DOHH2 (cell line): ENCODE results near the gene HABP2.

Source experiments
- H3F3A ChIP-seq: fragments of 200-600 bp; sonication (generic), shearing (Covaris generic); 2 replicates; pipeline ENCODE4 v1.6.0; 2016; ENCODE audit warnings: antibody characterized with exemption, mild to moderate bottlenecking; ENCODE audit not compliant: control insufficient read depth, insufficient read depth
- H3K27ac ChIP-seq: fragments of 200-600 bp; sonication (generic); 2 replicates; pipeline ENCODE4 v1.5.1; 2014; ENCODE audit warnings: low read depth, mild to moderate bottlenecking, low read length, moderate library complexity
- H3K27me3 ChIP-seq: fragments of 200-600 bp; sonication (generic); 2 replicates; pipeline ENCODE4 v1.6.1; 2014; ENCODE audit warnings: mild to moderate bottlenecking, low read length, mixed read lengths; ENCODE audit not compliant: control insufficient read depth
- H3K36me3 ChIP-seq: fragments of 200-600 bp; sonication (generic); 2 replicates; pipeline ENCODE4 v1.6.1; 2014; ENCODE audit warnings: mild to moderate bottlenecking, low read length, moderate library complexity, mixed read lengths; ENCODE audit not compliant: control insufficient read depth
- H3K4me1 ChIP-seq: fragments of 200-600 bp; sonication (generic); 2 replicates; pipeline ENCODE4 v1.6.1; 2014; ENCODE audit warnings: mild to moderate bottlenecking, low read length, mixed read lengths; ENCODE audit not compliant: control insufficient read depth
- H3K4me2 ChIP-seq: fragments of 200-600 bp; sonication (generic); 2 replicates; pipeline ENCODE4 v1.6.0; 2014; ENCODE audit warnings: mild to moderate bottlenecking, low read length, moderate library complexity
- H3K4me3 ChIP-seq: fragments of 200-600 bp; sonication (generic); 2 replicates; pipeline ENCODE4 v1.5.1; 2014; ENCODE audit warnings: mild to moderate bottlenecking, low read length, mixed read lengths
- H3K79me2 ChIP-seq: fragments of 200-600 bp; sonication (generic); 2 replicates; pipeline ENCODE4 v1.6.1; 2014; ENCODE audit warnings: mild to moderate bottlenecking, low read length, mixed read lengths; ENCODE audit not compliant: control insufficient read depth
- H3K9me2 ChIP-seq: fragments of 200-600 bp; sonication (generic); replicated peaks from 2 replicates; pipeline ENCODE4 v1.6.1; 2014; ENCODE audit warnings: mild to moderate bottlenecking, low read length, mixed read lengths; ENCODE audit not compliant: control insufficient read depth
- H3K9me3 ChIP-seq: fragments of 200-600 bp; sonication (generic); 2 replicates; pipeline ENCODE4 v1.6.1; 2014; ENCODE audit warnings: antibody characterized with exemption, low read length, mixed read lengths; ENCODE audit not compliant: control insufficient read depth, insufficient read depth
- H4K20me1 ChIP-seq: fragments of 200-600 bp; sonication (generic); 2 replicates; pipeline ENCODE4 v1.6.0; 2014; ENCODE audit warnings: low read depth, mild to moderate bottlenecking, antibody characterized with exemption, low read length, moderate library complexity; ENCODE audit not compliant: control insufficient read depth, insufficient read depth
- CTCF ChIP-seq: fragments of 200-600 bp; sonication (generic); IDR thresholded peaks from one replicate; pipeline ENCODE4 v1.5.1; 2014; ENCODE audit warnings: antibody characterized with exemption, mild to moderate bottlenecking, low read depth, low read length; ENCODE audit not compliant: poor library complexity, severe bottlenecking
- EZH2phosphoT487 ChIP-seq: fragments of 200-600 bp; sonication (generic); IDR thresholded peaks from 2 replicates; pipeline ENCODE4 v1.6.1; 2017; ENCODE audit warnings: borderline replicate concordance, mild to moderate bottlenecking, antibody characterized with exemption, low read length, moderate library complexity, mixed read lengths

HABP2 gene

GRCh38 chr10:113552701-113553100 is at the start of gene HABP2:
HABP2 (plus strand) TSS chr10:113553053; CDS start chr10:113553122, 69 bp downstream.
- Histone ChIP-seq H3K9me2 (no peaks in the 10 kb centered on the region), H3K27me3 (0 out of 2 replicates have a peak, but pooled peaks cover 3% of the 10 kb centered on the region), H3F3A (no peaks in the 10 kb centered on the region), H3K4me1 (no peaks in the 10 kb centered on the region), H4K20me1 (no peaks in the 10 kb centered on the region), H3K36me3 (no peaks in the 10 kb centered on the region), H3K4me3 (no peak within 1 kb of the TSS), H3K27ac (no peak within 1 kb of the TSS), H3K9me3 (no peaks in the 10 kb centered on the region), H3K79me2 (no peaks in the 10 kb centered on the region), H3K4me2 (no peak within 1 kb of the TSS)
- no peak for TF ChIP-seq EZH2phosphoT487
- TF ChIP-seq CTCF: no peak

GRCh38 chr10:113503930-113504329 is 48.9 kb upstream of the HABP2 start:
- Histone ChIP-seq H3K9me3 (no peaks in the 10 kb centered on the region), H3K9me2 (no peaks in the 10 kb centered on the region), H3K4me2 (no peak overlapping the region), H3K4me3 (no peak overlapping the region), H3K79me2 (no peaks in the 10 kb centered on the region), H4K20me1 (no peaks in the 10 kb centered on the region), H3K27me3 (no peaks in the 10 kb centered on the region), H3K27ac (no peak overlapping the region), H3K4me1 (no peaks in the 10 kb centered on the region), H3K36me3 (no peaks in the 10 kb centered on the region), H3F3A (no peaks in the 10 kb centered on the region)
- TF ChIP-seq CTCF (no peak), EZH2phosphoT487 (no peak)

GRCh38 chr10:113504423-113504822 is 48.4 kb upstream of the HABP2 start:
- Histone ChIP-seq H4K20me1 (no peaks in the 10 kb centered on the region), H3K4me3 (no peak overlapping the region), H3F3A (no peaks in the 10 kb centered on the region), H3K9me2 (no peaks in the 10 kb centered on the region), H3K79me2 (no peaks in the 10 kb centered on the region), H3K9me3 (no peaks in the 10 kb centered on the region), H3K4me1 (no peaks in the 10 kb centered on the region), H3K4me2 (no peak overlapping the region), H3K36me3 (no peaks in the 10 kb centered on the region), H3K27ac (no peak overlapping the region), H3K27me3 (no peaks in the 10 kb centered on the region)
- no peak for TF ChIP-seq CTCF
- no peak for TF ChIP-seq EZH2phosphoT487
